ENCODE results near the gene DONSON. TPM values are rescaled to one million over a fixed set of nuclear protein-coding genes. Genes with fewer than 3 reads are reported as not detected.

Gene DONSON
- total and polyA plus RNA-seq, 9 of the 15 experiments (the other 6 are each of a cell fraction or from before 2014, with no cell fraction given) = 26.7 to 124 (median 62.6) TPM

DNA sequence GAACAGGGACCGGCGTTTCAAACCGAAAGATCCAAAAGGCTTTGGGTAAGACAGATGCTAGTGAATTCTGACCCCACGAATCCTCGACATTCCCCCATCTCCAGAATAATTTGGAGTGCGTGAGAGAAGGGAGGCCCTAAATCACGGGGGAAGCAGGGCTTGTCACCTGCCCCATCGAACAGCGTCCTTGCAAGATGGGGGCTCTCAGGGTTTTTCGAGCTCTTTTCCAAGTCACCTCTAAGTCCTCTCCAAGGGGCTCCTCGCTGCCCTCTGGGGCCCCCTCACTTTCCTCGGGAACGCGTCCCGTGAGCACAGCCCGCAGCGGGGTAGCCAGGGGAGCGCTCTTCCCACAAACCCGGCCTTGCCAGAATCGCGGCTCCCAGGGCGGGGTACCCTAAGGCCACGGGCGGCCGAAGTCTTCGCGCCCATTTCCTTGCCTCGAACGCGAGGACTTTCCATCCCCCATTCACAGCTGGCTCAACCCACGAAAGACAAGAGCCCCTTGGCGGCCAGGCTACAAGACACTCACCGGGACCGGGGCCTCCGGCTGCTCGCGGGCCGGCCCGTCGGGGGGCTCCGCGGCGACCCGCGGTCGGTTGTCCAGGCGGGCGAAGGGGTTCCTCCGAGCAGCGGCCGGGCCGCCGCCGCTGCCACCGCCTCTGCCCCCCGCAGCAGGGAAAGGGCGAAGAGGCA is 546 bp downstream of the DONSON start (continued):
- TF ChIP-seq ZBTB40 (IDR thresholded peaks at IDR 0.05) (peak; percentile 32; the same call in 1 of the 2 replicates), ZBTB40 (CRISPR knock-in tag; IDR thresholded peaks at IDR 0.05) (no peak), NFXL1 (CRISPR knock-in tag; IDR thresholded peaks at IDR 0.05) (0 out of 2 replicates have a peak, but pooled peaks have one; percentile 44), TRIM25 (IDR thresholded peaks at IDR 0.05; ENCODE audit: borderline replicate concordance) (no peak), ZNF41 (CRISPR knock-in tag; conservative IDR thresholded peaks at IDR 0.05) (0 out of 2 replicates have a peak, but pooled peaks have one; percentile 9), ZNF324 (CRISPR knock-in tag; IDR thresholded peaks at IDR 0.05) (0 out of 2 replicates have a peak, but pooled peaks have one; percentile 32), ETS1 (conservative IDR thresholded peaks at IDR 0.05; ENCODE audit: control insufficient read depth, low read depth, low read length) (peak; percentile 51; the same call in 1 of the 2 replicates), GTF2E2 (tag; IDR thresholded peaks at IDR 0.05) (peak; percentile 76), ZNF583 (CRISPR knock-in tag; IDR thresholded peaks at IDR 0.05) (0 out of 2 replicates have a peak, but pooled peaks have one; percentile 68), DMBX1 (CRISPR knock-in tag; IDR thresholded peaks at IDR 0.05; ENCODE audit: borderline replicate concordance) (0 out of 2 replicates have a peak, but pooled peaks have one; percentile 28)
- TF ChIP-seq, protein P1, sequence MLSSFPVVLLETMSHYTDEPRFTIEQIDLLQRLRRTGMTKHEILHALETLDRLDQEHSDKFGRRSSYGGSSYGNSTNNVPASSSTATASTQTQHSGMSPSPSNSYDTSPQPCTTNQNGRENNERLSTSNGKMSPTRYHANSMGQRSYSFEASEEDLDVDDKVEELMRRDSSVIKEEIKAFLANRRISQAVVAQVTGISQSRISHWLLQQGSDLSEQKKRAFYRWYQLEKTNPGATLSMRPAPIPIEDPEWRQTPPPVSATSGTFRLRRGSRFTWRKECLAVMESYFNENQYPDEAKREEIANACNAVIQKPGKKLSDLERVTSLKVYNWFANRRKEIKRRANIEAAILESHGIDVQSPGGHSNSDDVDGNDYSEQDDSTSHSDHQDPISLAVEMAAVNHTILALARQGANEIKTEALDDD (IDR thresholded peaks at IDR 0.05) = no peak
